H9 (cell line): ENCODE measurements around the gene TMCO4. TPM values are rescaled to one million over a fixed set of nuclear protein-coding genes. Genes with fewer than 3 reads are reported as not detected.

Experiments used
- DNase-seq: peaks from one replicate; pipeline ENCODE4 v3.0.0-alpha.2; 2017
- H2AFZ ChIP-seq: one replicate; pipeline ENCODE4 v1.6.1; 2013; ENCODE audit warnings: mild to moderate bottlenecking, low read length, control low read depth, moderate library complexity
- H2AK5ac ChIP-seq: 2 replicates; pipeline ENCODE4 v1.6.1; 2013; ENCODE audit warnings: low read length, control low read depth, mixed read lengths; ENCODE audit not compliant: insufficient read length
- H2BK120ac ChIP-seq: one replicate; pipeline ENCODE4 v1.6.1; 2013; ENCODE audit warnings: low read depth, mild to moderate bottlenecking, low read length, control low read depth, inconsistent platforms; ENCODE audit not compliant: poor library complexity, severe bottlenecking
- H2BK12ac ChIP-seq: 2 replicates; pipeline ENCODE4 v1.6.1; 2013; ENCODE audit warnings: low read length, control low read depth, mixed read lengths, low read depth; ENCODE audit not compliant: insufficient read length
- H2BK15ac ChIP-seq: 2 replicates; pipeline ENCODE4 v1.6.1; 2013; ENCODE audit warnings: low read depth, low read length, control low read depth
- H2BK20ac ChIP-seq: one replicate; pipeline ENCODE4 v1.6.1; 2013; ENCODE audit warnings: low read depth, mild to moderate bottlenecking, low read length, control low read depth, inconsistent platforms; ENCODE audit not compliant: poor library complexity, severe bottlenecking
- H2BK5ac ChIP-seq: 2 replicates; pipeline ENCODE4 v1.6.1; 2013; ENCODE audit warnings: low read length, control low read depth, mixed read lengths; ENCODE audit not compliant: insufficient read length
- H3K14ac ChIP-seq: 2 replicates; pipeline ENCODE4 v1.6.1; 2013; ENCODE audit warnings: low read length, control low read depth; ENCODE audit not compliant: insufficient read depth
- H3K18ac ChIP-seq: 2 replicates; pipeline ENCODE4 v1.6.1; 2013; ENCODE audit warnings: low read depth, mild to moderate bottlenecking, mixed read lengths, low read length, control low read depth; ENCODE audit not compliant: insufficient read length
- H3K23ac ChIP-seq: 2 replicates; pipeline ENCODE4 v1.6.1; 2013; ENCODE audit warnings: low read length, control low read depth, mixed read lengths, low read depth; ENCODE audit not compliant: insufficient read length
- H3K23me2 ChIP-seq: 2 replicates; pipeline ENCODE4 v1.6.1; 2013; ENCODE audit warnings: low read depth, mild to moderate bottlenecking, mixed read lengths, low read length, control low read depth; ENCODE audit not compliant: insufficient read length, poor library complexity, severe bottlenecking
- H3K27ac ChIP-seq: 2 replicates; pipeline ENCODE4 v1.5.1; 2013; ENCODE audit warnings: low read length, control low read depth, mixed read lengths, low read depth; ENCODE audit not compliant: insufficient read length
- H3K27me3 ChIP-seq: 2 replicates; pipeline ENCODE4 v1.6.1; 2013; ENCODE audit warnings: low read length, control low read depth, inconsistent platforms; ENCODE audit not compliant: insufficient read depth
- H3K4ac ChIP-seq: 2 replicates; pipeline ENCODE4 v1.6.1; 2013; ENCODE audit warnings: low read depth, mild to moderate bottlenecking, control low read depth, inconsistent platforms, low read length, moderate library complexity
- H3K4me1 ChIP-seq: 2 replicates; pipeline ENCODE4 v1.6.1; 2013; ENCODE audit warnings: low read length, control low read depth, inconsistent platforms; ENCODE audit not compliant: insufficient read depth
- H3K4me2 ChIP-seq: 2 replicates; pipeline ENCODE4 v1.6.1; 2013; ENCODE audit warnings: low read length, control low read depth, mixed read lengths; ENCODE audit not compliant: insufficient read length, insufficient read depth
- H3K56ac ChIP-seq: 2 replicates; pipeline ENCODE4 v1.6.1; 2013; ENCODE audit warnings: low read depth, mild to moderate bottlenecking, mixed read lengths, low read length, control low read depth; ENCODE audit not compliant: insufficient read length
- H3K79me1 ChIP-seq: 2 replicates; pipeline ENCODE4 v1.6.1; 2013; ENCODE audit warnings: low read depth, mild to moderate bottlenecking, moderate library complexity, low read length, control low read depth, inconsistent platforms; ENCODE audit not compliant: insufficient read depth, poor library complexity, severe bottlenecking
- H3K79me2 ChIP-seq: 2 replicates; pipeline ENCODE4 v1.6.1; 2013; ENCODE audit warnings: low read length, control low read depth, inconsistent platforms; ENCODE audit not compliant: insufficient read depth
- H3K9ac ChIP-seq: 2 replicates; pipeline ENCODE4 v1.6.1; 2013; ENCODE audit warnings: low read length, control low read depth, mixed read lengths; ENCODE audit not compliant: insufficient read length; ENCODE audit errors: extremely low read depth
- H3K9me3 ChIP-seq: one replicate; pipeline ENCODE4 v1.6.1; 2013; ENCODE audit warnings: low read depth, low read length, inconsistent platforms; ENCODE audit not compliant: control insufficient read depth
- H3T11ph ChIP-seq: one replicate; pipeline ENCODE4 v1.6.1; 2013; ENCODE audit warnings: mild to moderate bottlenecking, low read length, control low read depth, inconsistent platforms
- H4K20me1 ChIP-seq: one replicate; pipeline ENCODE4 v1.6.1; 2013; ENCODE audit not compliant: control insufficient read depth, insufficient read length, insufficient read depth
- H4K5ac ChIP-seq: 2 replicates; pipeline ENCODE4 v1.6.1; 2013; ENCODE audit warnings: low read depth, mild to moderate bottlenecking, mixed read lengths, low read length, control low read depth; ENCODE audit not compliant: insufficient read length
- H4K8ac ChIP-seq: replicated peaks from 2 replicates; pipeline ENCODE4 v1.6.1; 2013; ENCODE audit warnings: low read length, control low read depth, mixed read lengths, low read depth; ENCODE audit not compliant: insufficient read length
- H4K91ac ChIP-seq: 2 replicates; pipeline ENCODE4 v1.6.1; 2013; ENCODE audit warnings: low read depth, mild to moderate bottlenecking, moderate library complexity, mixed read lengths, low read length, control low read depth; ENCODE audit not compliant: insufficient read length
- H3K27ac Mint-ChIP-seq, 3 experiments: 2 replicates in 2 of 3; 3 replicates in 1 of 3; pipeline ENCODE4 v1.8.0; 2020 to 2021; ENCODE audit warnings: mixed read lengths in 3 of 3, mild to moderate bottlenecking in 1 of 3, moderate library complexity in 1 of 3
- H3K27me3 Mint-ChIP-seq: 2 replicates; pipeline ENCODE4 v1.8.0; 2021; ENCODE audit warnings: low read depth, mild to moderate bottlenecking, moderate library complexity, mixed read lengths
- H3K36me3 Mint-ChIP-seq, 3 experiments: 2 replicates in 2 of 3; 3 replicates in 1 of 3; pipeline ENCODE4 v1.8.0; 2020 to 2021; ENCODE audit warnings: low read depth in 3 of 3, mixed read lengths in 3 of 3; ENCODE audit not compliant: insufficient read depth in 1 of 3
- H3K4me1 Mint-ChIP-seq, 2 experiments: 2 replicates each; pipeline ENCODE4 v1.8.0; 2020; ENCODE audit warnings: mixed read lengths in 2 of 2
- H3K4me3 Mint-ChIP-seq, 2 experiments: 2 replicates in 1 of 2; 3 replicates in 1 of 2; pipeline ENCODE4 v1.8.0; 2020 to 2021; ENCODE audit warnings: mild to moderate bottlenecking in 2 of 2, mixed read lengths in 2 of 2, moderate library complexity in 1 of 2
- H3K9me3 Mint-ChIP-seq, 2 experiments: 2 replicates in 1 of 2; 3 replicates in 1 of 2; pipeline ENCODE4 v1.8.0; 2020; ENCODE audit warnings: mild to moderate bottlenecking in 2 of 2, mixed read lengths in 2 of 2, moderate library complexity in 1 of 2
- CTCF ChIP-seq: fragments of 200-600 bp; sonication (generic); conservative IDR thresholded peaks from 3 replicates; pipeline ENCODE4 v1.8.0; 2021; ENCODE audit warnings: antibody characterized with exemption, mild to moderate bottlenecking
- WGBS: extraction: QIAGEN DNeasy Blood & Tissue Kit; methylation state at CpG from one replicate; pipeline ENCODE4 v1.1.7; 2013; ENCODE audit warnings: missing lambda C conversion rate, low lambda C conversion rate, mixed read lengths; ENCODE audit not compliant: insufficient read length; ENCODE audit errors: extremely low coverage; 5-methylcytosine and 5-hydroxymethylcytosine counted together
- total RNA-seq: library from RNA; stranded (reverse); gene quantifications from 2 replicates; pipeline ENCODE4 v1.2.1, GENCODE V29; 2021

The TMCO4 gene
- total RNA-seq, 1 experiment from 2014 or later, result 4.0 TPM

GRCh38 chr1:19819701-19820100, 20.0 kb upstream of the TMCO4 start:
- no peak overlapping the region for H3T11ph ChIP-seq
- TF ChIP-seq CTCF, result no peak
- Mint-ChIP-seq H3K9me3 (no peaks in the 10 kb centered on the region), H3K27ac (peak overlapping the region in 2 of 3 experiments; percentile 3 to 26; a peak in 1 of 7 replicates), H3K36me3 (no peaks in the 10 kb centered on the region), H3K4me3 (no peak overlapping the region), H3K4me1 (peaks cover 40 to 49% of the 10 kb centered on the region in 2 experiments), H3K27me3 (peaks cover 10% of the 10 kb centered on the region)
- H4K91ac ChIP-seq, result no peak overlapping the region
- no peaks in the 10 kb centered on the region; the same call in 1 of the 2 replicates for H3K27me3 ChIP-seq
- H2BK12ac ChIP-seq, result no peak overlapping the region
- no peak overlapping the region for H4K5ac ChIP-seq
- H4K20me1 ChIP-seq, result no peaks in the 10 kb centered on the region
- H3K23me2 ChIP-seq, result no peaks in the 10 kb centered on the region
- H3K4me1 ChIP-seq, result peaks cover 11% of the 10 kb centered on the region; the same call in 1 of the 2 replicates
- H3K79me1 ChIP-seq, result no peaks in the 10 kb centered on the region
- no peak overlapping the region for H2BK120ac ChIP-seq
- H3K79me2 ChIP-seq, result no peaks in the 10 kb centered on the region
- no peak overlapping the region for H3K18ac ChIP-seq
- no peak overlapping the region for H2BK5ac ChIP-seq
- H4K8ac ChIP-seq, result no peak overlapping the region
- no peak overlapping the region for H2BK20ac ChIP-seq
- no CpG with 5 or more reads among the region's 5 CpGs for WGBS
- no peak overlapping the region for H2BK15ac ChIP-seq
- no peak overlapping the region for H3K4me2 ChIP-seq
- DNase-seq, result no peak
- no peaks in the 10 kb centered on the region for H3K9me3 ChIP-seq
- no peak overlapping the region for H2AFZ ChIP-seq
- H3K27ac ChIP-seq, result no peak overlapping the region
- H2AK5ac ChIP-seq, result no peak overlapping the region
- H3K23ac ChIP-seq, result no peak overlapping the region
- H3K4ac ChIP-seq, result no peak overlapping the region
- H3K56ac ChIP-seq, result no peak overlapping the region
- no peak overlapping the region; the same call in 1 of the 2 replicates for H3K14ac ChIP-seq
- H3K9ac ChIP-seq, result no peak overlapping the region
